HuH-7.5 (cell line): ENCODE data around the gene PDE9A.

ENCODE experiments used
- DNase-seq: peaks from one replicate; pipeline ENCODE4 v3.0.0; 2011; ENCODE audit warnings: low spot score

The PDE9A gene

GRCh38 chr21:42775891-42776290 lies 122.5 kb downstream of the PDE9A start:
- no peak for DNase-seq

DNA sequence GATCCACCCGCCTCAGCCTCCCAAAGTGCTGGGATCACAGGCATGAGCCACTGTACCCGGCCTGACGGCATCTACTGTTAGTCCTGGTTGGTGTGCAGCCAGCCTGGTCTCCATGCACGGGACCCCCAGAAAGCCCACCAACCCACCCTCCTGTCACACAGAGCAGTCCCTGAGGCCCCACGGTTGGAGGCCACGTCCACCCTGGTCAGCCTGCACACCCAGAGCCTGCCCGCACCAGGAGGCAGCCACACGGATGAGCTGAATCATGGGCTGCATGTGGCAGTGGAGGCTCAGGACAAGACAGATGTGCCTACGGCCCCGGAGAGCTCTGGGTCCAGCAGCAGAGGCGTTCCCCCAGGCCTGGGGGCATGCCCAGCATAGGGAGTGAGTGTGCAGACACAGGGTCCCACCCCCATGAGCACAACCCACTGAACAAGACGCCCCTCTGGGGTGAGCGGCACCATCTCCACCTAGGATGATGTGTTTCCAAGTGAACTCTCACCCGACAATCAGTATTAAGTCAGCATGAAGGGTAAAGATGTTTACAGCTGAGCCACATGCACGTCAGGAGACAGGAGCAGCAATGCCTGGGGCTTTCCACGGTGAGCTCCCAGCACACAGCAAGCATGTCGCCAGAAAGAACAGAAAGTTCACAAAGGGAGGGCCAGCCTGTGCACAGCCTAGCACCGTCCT lies 123.8 kb downstream of the PDE9A start:
- no peak for DNase-seq

DNA sequence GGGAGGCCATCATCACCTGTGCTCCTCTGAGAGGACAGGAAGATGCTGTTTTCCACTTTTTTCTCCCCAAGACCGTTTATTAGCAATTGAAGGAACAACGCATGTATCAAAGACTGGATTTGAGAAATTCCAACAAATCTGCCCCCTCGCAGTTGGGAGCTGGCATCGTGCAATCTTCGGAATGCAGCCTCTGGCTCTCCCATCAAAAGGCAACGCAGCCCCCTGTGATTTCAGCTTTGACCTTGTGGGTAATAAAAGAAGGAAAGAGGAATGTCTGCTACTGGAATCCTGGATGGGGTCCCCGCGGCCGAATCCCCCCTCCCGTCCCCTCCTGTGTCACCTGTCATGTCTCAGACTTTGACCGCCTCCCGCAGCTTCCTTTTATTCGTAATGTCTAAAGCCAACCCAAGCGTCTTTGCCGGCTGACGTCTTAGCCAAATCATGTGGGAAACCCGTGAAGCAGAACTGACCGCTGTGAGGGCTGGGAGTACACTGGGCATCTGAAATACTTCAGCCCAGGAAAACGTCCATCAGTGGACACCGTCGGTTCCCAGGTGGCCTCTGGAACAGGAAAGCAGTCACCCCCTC lies 124.4 kb downstream of the PDE9A start:
- DNase-seq = no peak

GRCh38 chr21:42779431-42779861 lies 126.0 kb downstream of the PDE9A start:
- no peak for DNase-seq

- DNase-seq = no peak
These were observed 127.2 kb downstream of the PDE9A start for GRCh38 chr21:42780617-42781016.

DNA sequence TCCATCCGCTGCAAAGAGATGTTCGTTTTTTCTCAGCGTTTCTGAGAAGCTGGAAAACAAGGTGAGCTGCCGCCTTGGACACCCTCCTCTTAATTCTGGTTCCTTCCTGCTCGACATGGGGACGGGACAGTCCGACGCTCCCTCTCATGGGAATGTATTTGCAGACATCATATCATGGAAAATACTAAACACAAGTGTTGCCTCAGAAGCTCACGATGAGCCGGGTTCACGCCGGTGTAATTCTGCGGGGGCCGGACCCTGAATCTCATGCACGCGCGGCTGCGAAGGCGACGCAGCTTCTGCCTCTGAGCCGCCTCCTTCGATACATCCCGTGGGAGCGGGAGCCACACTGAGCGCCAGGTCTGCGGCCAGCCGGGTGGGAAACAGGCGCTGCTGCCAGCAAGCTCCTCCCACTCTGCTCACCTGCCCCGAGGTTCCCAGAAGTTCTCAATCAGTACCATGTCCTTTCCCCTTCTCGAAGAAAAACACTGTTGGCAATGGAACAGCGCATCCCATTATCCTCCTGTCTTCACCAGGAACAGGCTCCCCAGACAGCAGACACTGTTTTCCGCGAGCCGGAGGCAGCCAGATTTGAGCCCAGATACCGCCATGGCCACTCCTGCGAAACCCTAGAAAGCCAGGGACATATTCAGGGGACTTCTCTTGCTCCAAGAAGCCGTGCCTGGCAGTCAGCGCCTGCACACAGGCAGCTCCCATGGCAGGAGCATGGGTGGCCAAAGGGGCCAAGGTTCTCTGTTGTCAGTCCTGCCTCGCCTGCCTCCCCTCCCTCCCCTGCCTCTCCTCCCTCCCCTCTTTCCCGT lies 127.9 kb downstream of the PDE9A start:
- peak; percentile 67 for DNase-seq

DNA sequence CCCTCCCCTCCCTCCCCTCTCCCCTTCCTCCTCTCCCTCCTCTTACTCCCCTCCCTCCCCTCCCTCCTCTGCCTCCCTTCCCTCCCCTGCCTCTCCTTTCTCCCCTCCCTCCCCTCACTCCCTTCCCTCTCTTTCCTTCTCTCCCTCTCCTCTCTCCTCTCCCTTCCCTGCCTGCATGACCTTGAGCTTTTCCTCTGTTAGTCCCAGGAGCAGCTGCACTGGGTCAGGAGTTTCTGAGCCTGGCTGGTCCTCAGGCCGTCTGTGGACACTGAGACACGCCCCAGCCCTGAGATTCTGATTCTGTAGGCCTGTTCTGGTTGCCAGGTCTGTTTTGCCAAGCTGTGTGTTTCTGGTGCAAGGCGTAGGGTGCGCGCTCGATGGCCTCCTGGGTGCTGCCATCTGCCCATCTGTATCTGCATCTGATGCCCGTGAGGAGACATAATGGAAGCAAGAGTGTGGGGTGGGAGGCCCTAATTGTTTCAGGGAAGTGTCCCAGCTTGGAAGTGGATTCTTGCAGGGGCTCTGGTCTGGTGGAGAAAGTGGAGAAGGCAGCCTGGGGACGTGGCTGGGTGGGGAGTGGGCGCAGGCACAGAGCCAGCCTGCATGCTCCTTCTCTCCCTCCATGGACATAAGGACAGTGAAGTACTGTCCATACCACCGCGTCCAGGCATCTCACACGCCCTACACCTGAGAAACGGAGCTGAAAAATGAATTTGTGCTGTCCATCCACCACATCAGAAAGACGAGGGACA lies 128.7 kb downstream of the PDE9A start:
- no peak for DNase-seq

GRCh38 chr21:42782723-42783242 lies 129.4 kb downstream of the PDE9A start:
- no peak for DNase-seq

DNA sequence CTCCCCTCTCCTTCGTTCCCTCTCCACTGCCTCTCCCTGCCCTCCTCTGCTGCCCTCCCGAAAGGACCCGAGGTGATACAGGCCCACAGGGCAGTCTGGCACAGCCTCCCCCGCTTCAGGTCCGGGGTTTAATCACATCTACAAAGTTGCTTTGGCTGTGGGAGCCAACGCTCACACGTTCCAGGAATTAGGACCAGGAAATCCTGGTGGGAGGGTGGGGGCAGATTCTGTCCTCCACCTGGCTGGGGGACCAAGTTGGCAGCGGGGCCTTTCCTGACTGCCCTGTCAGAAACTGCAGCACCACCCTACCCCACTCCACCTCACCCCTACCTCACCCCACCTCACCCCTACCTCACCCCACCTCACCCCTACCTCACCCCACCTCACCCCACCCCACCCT lies 130.9 kb downstream of the PDE9A start:
- DNase-seq = no peak

GRCh38 chr21:42784896-42785451 lies 131.6 kb downstream of the PDE9A start:
- DNase-seq = no peak

DNA sequence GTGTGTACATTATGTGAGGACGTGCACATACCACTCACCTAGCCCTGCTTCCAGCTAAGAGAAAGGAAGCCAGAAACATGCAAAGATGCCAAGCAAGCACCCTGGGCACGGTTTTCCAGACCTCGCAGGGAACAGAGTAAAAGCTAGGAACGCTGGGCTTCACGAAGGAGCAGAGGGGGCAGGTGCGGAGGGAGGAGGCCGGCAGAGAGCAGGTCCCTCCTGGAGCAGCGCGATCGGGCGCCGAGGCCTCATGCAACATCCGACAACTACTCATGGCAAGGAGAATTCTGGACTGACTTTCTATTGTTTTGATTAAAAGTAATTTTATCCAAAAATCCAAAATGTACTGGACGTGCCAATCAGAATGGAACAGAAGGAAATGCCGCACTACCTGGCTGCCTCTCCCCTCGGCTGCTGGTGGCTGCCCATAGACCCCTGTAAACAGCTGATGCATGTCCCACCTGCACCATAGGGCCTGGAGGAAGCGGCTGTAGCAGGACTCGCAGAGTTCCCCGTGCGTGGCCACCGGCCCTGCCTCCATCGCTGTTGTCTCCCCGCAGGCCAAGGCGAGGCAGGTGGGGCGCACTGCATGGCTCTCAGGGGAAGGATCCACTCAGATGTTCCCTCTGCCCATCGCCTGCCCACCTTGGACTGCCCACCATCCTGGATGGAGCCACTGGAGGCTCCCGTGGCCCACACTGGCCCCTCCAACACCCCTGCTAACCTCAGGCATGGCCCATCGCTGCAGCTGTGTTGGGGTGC lies 132.4 kb downstream of the PDE9A start:
- DNase-seq = no peak

DNA sequence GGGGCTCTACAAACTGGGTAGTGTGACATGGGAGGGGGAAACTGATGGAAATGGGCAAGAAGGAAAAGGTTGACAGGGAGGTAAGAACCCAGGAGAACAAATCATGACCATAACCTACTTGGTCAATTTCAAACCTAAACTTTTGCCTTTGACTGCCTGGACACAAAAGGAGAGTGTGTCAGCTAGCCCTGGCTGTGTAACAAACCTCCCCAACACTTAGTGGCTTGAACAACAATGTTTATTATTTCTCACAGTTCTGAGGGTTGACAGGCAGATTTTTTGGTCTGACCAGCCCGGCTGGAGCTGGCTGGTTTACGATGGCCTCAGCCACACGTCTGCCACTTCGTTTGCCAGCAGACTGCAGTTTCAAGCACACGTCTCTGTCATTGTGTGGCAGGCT lies 133.5 kb downstream of the PDE9A start:
- DNase-seq = no peak

DNA sequence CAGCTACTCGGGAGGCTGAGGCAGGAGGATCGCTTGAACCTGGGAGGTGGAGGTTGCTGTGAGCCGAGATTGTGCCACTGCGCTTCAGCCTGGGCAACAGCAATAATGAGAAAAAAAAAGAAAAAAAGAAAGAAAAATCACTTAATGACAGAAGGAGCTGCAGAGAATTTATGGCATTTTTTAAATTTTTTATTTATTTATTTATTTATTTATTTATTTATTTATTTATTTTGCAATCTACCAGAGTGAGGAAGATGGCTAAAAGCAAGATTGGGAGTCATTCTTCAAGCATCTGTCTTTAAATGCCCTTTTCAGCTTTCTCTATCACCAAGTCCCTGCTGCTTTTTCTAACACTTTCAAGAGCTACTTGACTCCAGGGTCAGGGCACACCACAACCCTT lies 134.2 kb downstream of the PDE9A start:
- no peak for DNase-seq

DNA sequence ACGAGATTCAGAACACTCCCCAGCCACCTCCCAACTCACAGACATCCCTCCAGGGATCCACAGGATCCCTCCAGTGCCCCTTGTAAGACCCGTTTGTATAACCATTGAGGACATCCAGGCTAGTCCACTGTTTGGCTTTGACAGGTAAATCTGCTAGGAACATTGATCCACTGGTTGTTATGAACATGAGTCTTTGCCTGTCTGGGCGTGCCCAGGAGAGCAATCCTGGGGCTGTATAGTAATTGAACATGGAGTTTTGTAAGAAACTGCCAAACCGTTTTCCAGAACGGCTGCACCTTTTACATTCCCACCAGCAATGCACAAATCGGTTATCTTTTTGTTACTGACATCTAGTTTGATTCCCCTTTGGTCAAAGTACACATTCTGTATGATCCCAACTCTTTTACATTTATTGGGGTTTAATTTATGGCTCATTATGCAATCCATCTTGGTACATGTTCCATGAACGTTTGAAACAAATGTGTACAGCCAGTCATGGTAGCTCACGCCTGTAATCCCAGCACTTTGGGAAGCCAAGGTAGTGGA lies 137.2 kb downstream of the PDE9A start:
- DNase-seq = no peak

DNA sequence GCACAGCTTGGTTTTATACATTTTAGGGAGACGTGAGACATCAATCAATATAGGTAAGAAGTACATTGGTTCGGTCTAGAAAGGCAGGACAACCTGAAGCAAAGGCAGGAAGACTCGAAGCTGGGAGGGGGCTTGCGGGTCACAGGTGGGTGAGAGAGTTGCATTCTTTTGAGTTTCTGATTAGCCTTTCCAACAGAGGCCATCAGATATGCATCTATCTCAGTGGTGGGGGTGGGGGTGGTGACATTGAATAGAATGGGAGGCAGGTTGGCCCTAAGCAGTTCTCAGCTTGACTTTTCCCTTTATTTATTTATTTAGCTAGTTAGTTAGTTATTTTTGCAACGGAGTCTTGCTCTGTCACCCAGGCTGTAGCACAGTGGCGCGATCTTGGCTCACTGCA lies 140.4 kb downstream of the PDE9A start:
- DNase-seq = no peak

DNA sequence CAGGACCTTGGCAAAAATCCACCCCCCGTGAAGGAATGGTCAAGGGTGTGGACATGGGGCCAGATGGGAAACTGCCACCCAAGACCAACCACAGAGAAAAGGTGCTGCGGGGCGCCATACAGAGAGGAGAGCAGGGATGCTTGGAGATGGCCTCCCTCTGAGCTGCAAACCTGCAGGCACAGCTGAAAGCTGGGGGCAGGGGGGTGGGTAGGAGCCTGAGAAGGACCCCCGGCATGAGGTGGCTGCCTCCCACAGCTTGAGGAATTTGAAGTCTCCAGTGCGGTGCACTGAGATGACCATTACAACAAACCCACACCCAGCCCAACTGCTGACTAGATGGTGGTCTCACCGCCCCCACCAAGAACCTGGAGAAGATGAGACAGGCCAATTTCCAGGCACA lies 141.1 kb downstream of the PDE9A start:
- DNase-seq = no peak

- DNase-seq = no peak
These were observed 143.1 kb downstream of the PDE9A start for GRCh38 chr21:42796327-42797062.

- no peak for DNase-seq
These were observed 144.1 kb downstream of the PDE9A start for GRCh38 chr21:42797522-42797921.

- no peak for DNase-seq
These were observed 144.7 kb downstream of the PDE9A start for GRCh38 chr21:42798106-42798505.

DNA sequence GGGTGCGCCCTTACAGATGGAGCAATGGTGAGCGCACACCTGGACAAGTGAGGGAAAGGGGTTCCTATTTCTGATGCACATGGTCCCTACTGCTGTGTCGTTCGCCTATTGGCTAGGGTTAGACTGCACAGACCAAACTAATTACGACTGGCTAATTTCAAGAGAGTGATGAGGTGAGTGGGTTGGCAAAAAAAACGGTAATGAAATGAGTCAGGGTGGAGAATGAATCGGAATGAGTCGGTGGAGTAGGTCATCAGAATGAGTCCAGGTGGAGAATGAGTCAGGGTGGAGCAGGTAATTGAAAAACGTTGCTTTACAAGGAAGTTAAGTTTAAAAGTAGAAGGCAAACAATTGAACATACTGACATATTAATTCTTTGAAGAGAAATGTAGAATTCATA lies 146.1 kb downstream of the PDE9A start:
- no peak for DNase-seq
